Neural crest cell (in vitro differentiated cells): Measurements from ENCODE around the gene CRK. TPM values are rescaled to one million over a fixed set of nuclear protein-coding genes. Genes with fewer than 3 reads are reported as not detected.
A peak's percentile ranks its signal among the peaks of the same experiment; 100 is the strongest.
"Not testable (repeated sequence)": the region's sequence is repeated elsewhere in the genome, so short reads cannot be mapped to it uniquely, and the experiment has no call there.

Experiments
- DNase-seq: peaks from one replicate; pipeline ENCODE4 v3.0.0; 2021; ENCODE audit warnings: low read depth, mixed read lengths, low spot score
- H3K27ac Mint-ChIP-seq: one replicate; pipeline ENCODE4 v1.8.0; 2021; ENCODE audit warnings: mild to moderate bottlenecking, mixed read lengths; ENCODE audit not compliant: unreplicated experiment
- H3K27me3 Mint-ChIP-seq: 2 replicates; pipeline ENCODE4 v1.8.0; 2021; ENCODE audit warnings: low read depth, mild to moderate bottlenecking, mixed read lengths
- H3K36me3 Mint-ChIP-seq: 2 replicates; pipeline ENCODE4 v1.8.0; 2021; ENCODE audit warnings: low read depth, mild to moderate bottlenecking, mixed read lengths
- H3K4me1 Mint-ChIP-seq: 2 replicates; pipeline ENCODE4 v1.8.0; 2021; ENCODE audit warnings: mixed read lengths
- H3K4me3 Mint-ChIP-seq: one replicate; pipeline ENCODE4 v1.8.0; 2021; ENCODE audit warnings: mild to moderate bottlenecking, mixed read lengths
- H3K9me3 Mint-ChIP-seq: 2 replicates; pipeline ENCODE4 v1.8.0; 2021; ENCODE audit warnings: mixed read lengths
- total RNA-seq: library from RNA; stranded (reverse); gene quantifications from 2 replicates; pipeline ENCODE4 v1.2.1, GENCODE V29; 2021
- TF ChIP-seq, protein P1 (sequence below): fragments of 200-600 bp; sonication (generic); conservative IDR thresholded peaks from 2 replicates; pipeline ENCODE4 v1.5.0; 2021; ENCODE audit warnings: antibody characterized with exemption, mild to moderate bottlenecking

The CRK gene
- total RNA-seq, 1 donor from 2014 or later, result 58.5 TPM

DNA sequence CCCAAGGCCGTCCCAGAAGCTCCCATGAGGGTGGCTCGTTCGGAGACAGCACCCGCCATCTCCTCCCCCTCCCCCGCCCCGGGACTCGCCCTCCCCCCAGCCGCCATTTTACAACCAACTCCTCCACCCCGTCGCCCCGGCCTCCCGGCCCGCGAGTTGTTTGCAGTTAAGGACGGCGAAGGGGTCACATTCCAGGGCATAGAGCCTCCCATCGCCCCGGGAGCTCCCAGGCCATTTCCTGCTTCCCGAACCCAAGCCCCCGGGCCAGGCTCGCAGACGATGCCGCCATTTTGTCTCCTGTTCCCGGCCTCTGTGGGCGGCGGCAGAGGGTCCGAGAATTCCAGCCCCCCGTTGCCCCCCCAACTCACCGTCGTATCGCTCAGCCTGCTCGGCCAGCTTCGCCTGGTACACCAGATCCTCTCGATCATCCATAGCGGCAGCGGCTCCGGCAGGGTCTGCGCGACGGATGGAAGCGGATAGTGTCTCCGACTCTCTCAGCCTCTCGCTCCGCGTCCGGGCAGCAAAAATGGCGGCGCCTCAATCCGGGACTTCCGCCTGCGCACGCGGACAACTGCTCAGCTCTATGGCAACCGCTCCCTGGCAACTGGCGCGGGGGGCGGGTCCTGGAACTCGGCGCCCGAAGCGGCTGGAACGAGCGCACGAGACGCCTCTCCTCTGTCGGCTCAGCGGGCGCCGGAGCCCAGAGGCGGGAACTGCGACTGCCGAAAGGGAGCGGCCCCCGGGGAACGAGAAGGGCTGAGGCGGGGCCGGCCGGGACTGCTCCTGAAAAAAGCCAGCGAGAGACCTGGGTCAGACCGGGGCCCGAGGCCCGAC is 56.1 kb downstream of the CRK start, which contains the start of gene YWHAE:
TSS of gene YWHAE (minus strand) at position 544 of the 834 bp plus-strand sequence. CDS start at position 432, 112 bp downstream.
- TF ChIP-seq, protein P1, sequence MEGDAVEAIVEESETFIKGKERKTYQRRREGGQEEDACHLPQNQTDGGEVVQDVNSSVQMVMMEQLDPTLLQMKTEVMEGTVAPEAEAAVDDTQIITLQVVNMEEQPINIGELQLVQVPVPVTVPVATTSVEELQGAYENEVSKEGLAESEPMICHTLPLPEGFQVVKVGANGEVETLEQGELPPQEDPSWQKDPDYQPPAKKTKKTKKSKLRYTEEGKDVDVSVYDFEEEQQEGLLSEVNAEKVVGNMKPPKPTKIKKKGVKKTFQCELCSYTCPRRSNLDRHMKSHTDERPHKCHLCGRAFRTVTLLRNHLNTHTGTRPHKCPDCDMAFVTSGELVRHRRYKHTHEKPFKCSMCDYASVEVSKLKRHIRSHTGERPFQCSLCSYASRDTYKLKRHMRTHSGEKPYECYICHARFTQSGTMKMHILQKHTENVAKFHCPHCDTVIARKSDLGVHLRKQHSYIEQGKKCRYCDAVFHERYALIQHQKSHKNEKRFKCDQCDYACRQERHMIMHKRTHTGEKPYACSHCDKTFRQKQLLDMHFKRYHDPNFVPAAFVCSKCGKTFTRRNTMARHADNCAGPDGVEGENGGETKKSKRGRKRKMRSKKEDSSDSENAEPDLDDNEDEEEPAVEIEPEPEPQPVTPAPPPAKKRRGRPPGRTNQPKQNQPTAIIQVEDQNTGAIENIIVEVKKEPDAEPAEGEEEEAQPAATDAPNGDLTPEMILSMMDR, result no peak

DNA sequence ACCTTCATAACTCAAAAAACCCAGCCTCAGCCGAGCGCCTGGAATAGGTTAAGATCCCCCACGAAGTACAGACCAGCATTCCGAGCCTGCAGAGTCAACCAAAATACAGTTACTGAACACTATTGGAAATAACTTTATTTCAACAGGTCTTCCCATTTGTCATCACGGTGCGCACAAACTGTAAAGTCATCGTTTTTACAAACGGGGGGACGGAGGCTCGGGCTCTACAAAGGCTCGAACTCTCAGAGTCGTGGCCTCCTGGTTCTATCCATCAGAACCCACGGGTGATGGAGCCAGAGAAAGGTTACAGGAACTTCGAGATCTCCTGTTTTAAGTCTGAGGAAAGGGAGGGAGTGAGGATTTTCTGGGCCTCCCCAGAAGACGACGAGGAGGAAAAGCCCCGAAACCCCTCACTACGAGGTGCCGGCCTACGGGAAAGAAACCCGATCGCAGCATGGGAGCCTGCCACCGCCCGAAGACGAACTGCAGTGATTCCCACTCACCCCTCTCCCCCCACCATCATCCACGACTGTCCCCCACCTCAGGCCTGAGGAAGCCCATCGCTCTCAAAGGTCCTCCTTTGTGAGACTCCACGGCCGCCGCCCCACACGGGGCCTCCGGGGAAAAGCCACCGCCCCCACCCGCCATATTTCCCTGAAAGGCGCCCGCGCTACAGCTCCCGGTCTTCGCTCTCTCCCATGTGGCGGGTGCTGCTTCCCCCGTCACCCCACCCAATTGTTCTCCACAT is 56.9 kb downstream of the CRK start:
- TF ChIP-seq, protein P1, result no peak
- Mint-ChIP-seq H3K4me1 (peaks cover 30% of the 10 kb centered on the region), H3K27ac (peak overlapping the region; percentile 100), H3K27me3 (peaks cover 4% of the 10 kb centered on the region), H3K36me3 (peaks cover 14% of the 10 kb centered on the region), H3K4me3 (peak overlapping the region; percentile 100), H3K9me3 (no peaks in the 10 kb centered on the region)
- DNase-seq, result peak; percentile 12

More for the DNA sequence above, 56.1 kb downstream of the CRK start, which contains the start of gene YWHAE:
- peaks cover 14% of the 10 kb centered on the region for H3K36me3 Mint-ChIP-seq
- peak; percentile 97 for DNase-seq
- H3K9me3 Mint-ChIP-seq, result peaks cover 2% of the 10 kb centered on the region
- peaks cover 4% of the 10 kb centered on the region for H3K27me3 Mint-ChIP-seq
- H3K27ac Mint-ChIP-seq, result peak within 1 kb of the TSS; percentile 100
- H3K4me3 Mint-ChIP-seq, result peak within 1 kb of the TSS; percentile 100
- peaks cover 31% of the 10 kb centered on the region for H3K4me1 Mint-ChIP-seq

DNA sequence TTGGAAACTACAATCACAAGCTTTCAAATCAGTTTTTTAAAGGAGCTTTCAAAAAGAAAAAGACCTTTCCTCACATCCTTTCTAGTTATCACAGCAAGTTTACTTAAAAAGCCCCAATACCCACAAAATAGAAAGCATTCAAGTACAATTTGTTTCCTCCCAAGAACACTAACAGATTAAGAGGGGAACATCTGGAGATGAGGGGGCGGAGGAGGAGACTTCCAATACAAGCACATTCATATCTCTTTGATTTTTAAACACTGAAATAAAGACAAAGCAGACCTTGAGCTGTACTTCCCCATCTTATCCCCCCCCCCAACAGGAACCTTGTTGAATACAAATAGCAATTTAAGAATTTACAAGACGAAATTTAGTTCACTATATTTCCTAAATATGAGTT is 58.0 kb downstream of the CRK start:
- Mint-ChIP-seq H3K9me3 (no peaks in the 10 kb centered on the region), H3K4me1 (peaks cover 41% of the 10 kb centered on the region), H3K4me3 (peak overlapping the region; percentile 100), H3K27me3 (peaks cover 4% of the 10 kb centered on the region), H3K36me3 (peaks cover 14% of the 10 kb centered on the region), H3K27ac (peak overlapping the region; percentile 100)
- no peak for DNase-seq
- TF ChIP-seq, protein P1, result no peak

DNA sequence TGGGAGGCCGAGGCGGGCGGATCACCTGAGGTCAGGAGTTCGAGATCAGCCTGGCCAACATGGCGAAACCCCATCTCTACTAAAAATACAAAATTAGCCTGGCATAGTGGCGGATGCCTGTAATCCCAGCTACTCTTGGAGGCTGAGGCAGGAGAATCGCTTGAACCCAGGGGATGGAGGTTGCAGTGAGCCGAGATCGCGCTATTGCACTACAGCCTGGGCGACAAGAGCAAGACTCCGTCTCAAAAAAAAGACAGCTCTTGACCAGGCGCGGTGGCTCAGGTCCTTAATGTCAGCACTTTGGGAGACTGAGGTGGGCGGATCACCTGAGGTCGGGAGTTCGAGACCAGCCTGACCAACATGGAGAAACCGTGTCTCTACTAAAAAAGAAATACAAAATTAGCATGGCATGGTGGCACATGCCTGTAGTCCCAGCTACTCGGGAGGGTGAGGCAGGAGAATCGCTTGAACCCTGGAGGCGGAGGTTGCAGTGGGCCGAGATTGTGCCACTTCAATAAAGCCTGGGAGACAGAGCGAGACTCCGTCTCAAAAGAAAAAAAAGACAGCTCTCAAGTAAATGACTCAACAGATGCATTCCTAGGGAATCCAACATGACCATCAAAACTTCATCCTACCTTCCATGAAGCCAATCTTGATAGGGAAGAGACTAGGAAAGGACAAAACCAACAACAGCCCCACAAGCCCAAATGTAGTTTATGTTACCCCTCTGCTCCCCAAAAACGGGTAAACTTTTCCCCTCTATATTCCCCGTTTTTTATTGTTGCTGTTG is 60.0 kb downstream of the CRK start:
- not testable (repeated sequence) for H3K9me3 Mint-ChIP-seq, H3K27me3 Mint-ChIP-seq, H3K27ac Mint-ChIP-seq, DNase-seq
- peaks cover 36% of the 10 kb centered on the region for H3K4me1 Mint-ChIP-seq
- H3K4me3 Mint-ChIP-seq, result peak overlapping the region; percentile 100
- peaks cover 14% of the 10 kb centered on the region for H3K36me3 Mint-ChIP-seq

DNA sequence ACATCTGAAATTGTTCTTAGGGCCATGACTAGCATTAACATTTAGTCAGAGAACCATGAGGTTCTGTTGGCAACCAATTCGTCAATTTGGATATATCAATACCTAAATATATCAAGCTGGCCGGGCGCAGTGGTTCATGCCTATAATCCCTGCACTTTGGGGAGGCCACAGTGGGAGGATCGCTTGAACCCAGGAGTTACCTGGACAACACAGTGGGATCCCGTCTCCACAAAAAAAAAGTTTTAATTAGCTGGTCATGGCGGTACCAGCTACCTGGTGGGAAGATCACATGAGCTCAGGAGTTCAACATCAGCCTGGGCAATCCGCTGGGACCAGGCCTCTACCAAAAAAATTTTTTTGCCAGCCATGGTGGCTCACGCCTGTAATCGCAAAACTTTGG is 64.5 kb downstream of the CRK start:
- H3K36me3 Mint-ChIP-seq, result peaks cover 5% of the 10 kb centered on the region
- H3K9me3 Mint-ChIP-seq, result no peaks in the 10 kb centered on the region
- peak overlapping the region; percentile 65 for H3K4me3 Mint-ChIP-seq
- peaks cover 43% of the 10 kb centered on the region for H3K4me1 Mint-ChIP-seq
- no peaks in the 10 kb centered on the region for H3K27me3 Mint-ChIP-seq
- H3K27ac Mint-ChIP-seq, result no peak overlapping the region
- no peak for DNase-seq
- TF ChIP-seq, protein P1, result no peak
